Endodermal cell (in vitro differentiated cells): Measurements from ENCODE around the gene CNGB1. TPM values are rescaled to one million over a fixed set of nuclear protein-coding genes. Genes with fewer than 3 reads are reported as not detected.

Experiments
- DNase-seq: peaks from one replicate; pipeline ENCODE4 v3.0.0-alpha.2; 2017
- H3K27ac ChIP-seq: 2 replicates; pipeline ENCODE4 v1.5.1; 2013; ENCODE audit warnings: mild to moderate bottlenecking, low read depth, low read length, moderate library complexity
- H3K27me3 ChIP-seq: 2 replicates; pipeline ENCODE4 v1.6.1; 2013; ENCODE audit warnings: mild to moderate bottlenecking, low read length, moderate library complexity; ENCODE audit not compliant: insufficient read depth, control insufficient read depth, poor library complexity, severe bottlenecking
- H3K36me3 ChIP-seq: 2 replicates; pipeline ENCODE4 v1.7.0; 2013; ENCODE audit warnings: mild to moderate bottlenecking, low read length, moderate library complexity; ENCODE audit not compliant: control insufficient read depth, insufficient read depth
- H3K4me1 ChIP-seq: one replicate; pipeline ENCODE4 v1.7.0; 2013; ENCODE audit warnings: low read length; ENCODE audit not compliant: control insufficient read depth, insufficient read depth
- H3K4me3 ChIP-seq: 2 replicates; pipeline ENCODE4 v1.5.1; 2013; ENCODE audit warnings: mild to moderate bottlenecking, low read length, moderate library complexity
- H3K9ac ChIP-seq: 2 replicates; pipeline ENCODE4 v1.6.1; 2013; ENCODE audit warnings: mild to moderate bottlenecking, low read length, moderate library complexity; ENCODE audit not compliant: poor library complexity, severe bottlenecking; ENCODE audit errors: extremely low read depth
- H3K9me3 ChIP-seq: 2 replicates; pipeline ENCODE4 v1.6.1; 2013; ENCODE audit warnings: mild to moderate bottlenecking, low read length, moderate library complexity; ENCODE audit not compliant: control insufficient read depth
- H3K27ac Mint-ChIP-seq: 2 replicates; pipeline ENCODE4 v1.8.0; 2020; ENCODE audit warnings: mixed read lengths
- H3K27me3 Mint-ChIP-seq: 2 replicates; pipeline ENCODE4 v1.8.0; 2021; ENCODE audit warnings: mild to moderate bottlenecking, mixed read lengths; ENCODE audit not compliant: insufficient read depth
- H3K36me3 Mint-ChIP-seq: 2 replicates; pipeline ENCODE4 v1.8.0; 2020; ENCODE audit warnings: low read depth, mixed read lengths
- H3K4me1 Mint-ChIP-seq: 2 replicates; pipeline ENCODE4 v1.8.0; 2020; ENCODE audit warnings: mixed read lengths
- H3K4me3 Mint-ChIP-seq: 2 replicates; pipeline ENCODE4 v1.8.0; 2020; ENCODE audit warnings: mild to moderate bottlenecking, moderate library complexity, mixed read lengths
- H3K9me3 Mint-ChIP-seq: 2 replicates; pipeline ENCODE4 v1.8.0; 2020; ENCODE audit warnings: mild to moderate bottlenecking, mixed read lengths
- WGBS, 2 experiments: methylation state at CpG; one replicate each; pipeline versions ENCODE4 v1.1.5 to v1.1.7; 2013; ENCODE audit warnings: missing lambda C conversion rate in 2 of 2, mixed read lengths in 1 of 2; ENCODE audit not compliant: insufficient coverage in 1 of 2, insufficient read length in 1 of 2; 5-methylcytosine and 5-hydroxymethylcytosine counted together
- long read RNA-seq, 4 experiments: library from polyadenylated mRNA in 2 of 4; library from RNA in 1 of 4; library from capped mRNA in 1 of 4; stranded (forward) in 3 of 4; unstranded in 1 of 4; transcript quantifications; one replicate each; pipeline ENCODE4 v2.0.0, GENCODE V29; 2020 to 2021; ENCODE audit warnings: inconsistent platforms in 1 of 4
- polyA plus RNA-seq, 2 experiments: library from polyadenylated mRNA; stranded (reverse); fragments of 50-300 nt; gene quantifications; one replicate each; pipeline ENCODE4 v1.2.3, GENCODE V29; 2013
- total RNA-seq, 2 donors: library from RNA; stranded (reverse); fragmentation: NEBNext Ultra II Directional in 1 of 2; extraction: Animal tissue kit (Norgen Biotek cat#: 25700) in 1 of 2; gene quantifications; 2 replicates in 1 of 2; 3 replicates in 1 of 2; pipeline ENCODE4 v1.2.1, GENCODE V29; 2021
- TF ChIP-seq, protein P1 (sequence below): fragments of 200-600 bp; sonication (generic); conservative IDR thresholded peaks from 2 replicates; pipeline ENCODE4 v1.5.0; 2021; ENCODE audit warnings: antibody characterized with exemption, mild to moderate bottlenecking

Gene CNGB1
- under 1 TPM; 0.29 to 0.60 TPM for total RNA-seq
- 1.1 TPM for polyA plus RNA-seq (2013, experiment 1 of 2)
- polyA plus RNA-seq (2013, experiment 2 of 2), result 0.50 TPM
- long read RNA-seq, experiment 1, result 0 reads
- long read RNA-seq, experiment 2, partial matches to known transcripts, result 1 of 1 reads
- long read RNA-seq, experiment 2, other reads (novel, unspliced or antisense), result 0 of 1 reads
- long read RNA-seq, experiment 3, partial matches to known transcripts, result 1 of 2 reads
- long read RNA-seq, experiment 3, other reads (novel, unspliced or antisense), result 1 of 2 reads
- long read RNA-seq, experiment 4, partial matches to known transcripts, result 0 of 4 reads
- long read RNA-seq, experiment 4, other reads (novel, unspliced or antisense), result 4 of 4 reads

DNA sequence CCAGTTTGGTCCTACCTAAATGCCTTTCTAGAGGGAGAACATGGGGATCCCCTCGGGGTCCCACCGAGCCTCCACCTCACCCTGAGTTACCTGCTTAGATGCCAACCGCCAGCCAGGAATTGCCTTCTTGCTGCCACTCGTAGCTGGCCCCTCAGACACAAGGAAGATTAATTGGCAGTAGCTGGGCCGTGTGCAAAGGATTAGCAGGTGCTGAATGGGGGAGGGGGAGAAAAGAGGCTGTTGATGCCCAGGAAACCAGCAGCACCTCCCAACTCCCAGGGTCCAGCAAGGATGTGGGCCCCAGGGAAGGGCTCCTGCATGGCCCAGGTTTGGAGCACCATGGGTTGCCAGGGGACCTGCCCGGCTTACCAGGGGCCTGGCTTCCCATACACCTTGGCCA is at the start of gene CNGB1:
CNGB1 (minus strand) TSS at position 159 of the 400 bp plus-strand sequence. CDS start 3,842 bp downstream, outside the sequence.
- Mint-ChIP-seq H3K9me3 (no peaks in the 10 kb centered on the region), H3K27me3 (no peaks in the 10 kb centered on the region), H3K4me3 (no peak within 1 kb of the TSS), H3K36me3 (no peaks in the 10 kb centered on the region), H3K27ac (peak within 1 kb of the TSS; percentile 8), H3K4me1 (peaks cover 9% of the 10 kb centered on the region)
- Histone ChIP-seq H3K27me3 (no peaks in the 10 kb centered on the region), H3K9me3 (no peaks in the 10 kb centered on the region), H3K4me1 (peaks cover 3% of the 10 kb centered on the region), H3K4me3 (no peak within 1 kb of the TSS), H3K9ac (no peak within 1 kb of the TSS), H3K27ac (no peak within 1 kb of the TSS), H3K36me3 (no peaks in the 10 kb centered on the region)
- WGBS, 2 experiments, result 53 to 79% methylated on average over 2 to 6 of the region's 6 CpGs
- no peak for DNase-seq
- TF ChIP-seq, protein P1, sequence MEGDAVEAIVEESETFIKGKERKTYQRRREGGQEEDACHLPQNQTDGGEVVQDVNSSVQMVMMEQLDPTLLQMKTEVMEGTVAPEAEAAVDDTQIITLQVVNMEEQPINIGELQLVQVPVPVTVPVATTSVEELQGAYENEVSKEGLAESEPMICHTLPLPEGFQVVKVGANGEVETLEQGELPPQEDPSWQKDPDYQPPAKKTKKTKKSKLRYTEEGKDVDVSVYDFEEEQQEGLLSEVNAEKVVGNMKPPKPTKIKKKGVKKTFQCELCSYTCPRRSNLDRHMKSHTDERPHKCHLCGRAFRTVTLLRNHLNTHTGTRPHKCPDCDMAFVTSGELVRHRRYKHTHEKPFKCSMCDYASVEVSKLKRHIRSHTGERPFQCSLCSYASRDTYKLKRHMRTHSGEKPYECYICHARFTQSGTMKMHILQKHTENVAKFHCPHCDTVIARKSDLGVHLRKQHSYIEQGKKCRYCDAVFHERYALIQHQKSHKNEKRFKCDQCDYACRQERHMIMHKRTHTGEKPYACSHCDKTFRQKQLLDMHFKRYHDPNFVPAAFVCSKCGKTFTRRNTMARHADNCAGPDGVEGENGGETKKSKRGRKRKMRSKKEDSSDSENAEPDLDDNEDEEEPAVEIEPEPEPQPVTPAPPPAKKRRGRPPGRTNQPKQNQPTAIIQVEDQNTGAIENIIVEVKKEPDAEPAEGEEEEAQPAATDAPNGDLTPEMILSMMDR, result no peak

DNA sequence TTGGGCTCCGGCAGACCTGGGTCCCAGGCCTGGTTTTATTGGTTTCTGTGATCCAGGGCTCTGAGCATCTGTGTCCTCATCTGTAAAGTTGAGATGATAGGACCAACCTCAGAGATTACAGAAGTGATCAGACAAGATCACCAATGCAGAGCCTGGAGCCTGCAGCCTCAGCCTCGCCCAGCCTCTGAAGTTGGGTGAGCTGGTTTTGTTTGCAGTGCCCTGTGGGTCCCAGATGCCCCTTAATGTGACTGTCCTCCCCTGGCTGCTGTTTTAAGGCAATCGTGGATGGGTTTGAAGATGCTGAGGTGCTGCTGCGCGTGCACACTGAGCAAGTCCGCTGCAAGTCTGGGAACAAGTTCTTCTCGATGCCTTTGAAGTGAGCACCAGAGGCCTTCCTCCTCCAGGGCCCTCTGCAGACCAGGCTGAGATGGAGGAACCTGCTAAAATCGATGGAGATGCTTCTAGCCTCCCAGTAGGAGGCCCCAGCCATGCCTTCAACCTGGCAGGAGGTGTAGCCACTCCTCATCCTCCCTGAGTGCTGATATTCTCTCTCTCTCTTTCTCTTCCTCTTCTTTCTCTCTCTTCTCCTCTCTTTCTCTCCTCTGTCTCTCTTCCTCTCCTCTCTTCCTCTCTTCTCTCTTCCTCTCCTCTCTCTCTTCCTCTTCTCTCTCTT is 49.1 kb upstream of the CNGB1 start:
- DNase-seq, result no peak
- WGBS, 2 experiments, result 85% methylated on average over 7 to 8 of the region's 8 CpGs
- no peaks in the 10 kb centered on the region for H3K9me3 ChIP-seq
- peaks cover 29% of the 10 kb centered on the region for H3K4me1 Mint-ChIP-seq
- no peak overlapping the region for H3K9ac ChIP-seq
- H3K36me3 ChIP-seq, result peaks cover 59% of the 10 kb centered on the region
- H3K27me3 ChIP-seq, result no peaks in the 10 kb centered on the region
- H3K4me3 ChIP-seq, result no peak overlapping the region
- H3K36me3 Mint-ChIP-seq, result peaks cover 10% of the 10 kb centered on the region
- no peaks in the 10 kb centered on the region for H3K9me3 Mint-ChIP-seq
- H3K27ac Mint-ChIP-seq, result no peak overlapping the region
- no peak overlapping the region for H3K4me3 Mint-ChIP-seq
- peaks cover 13% of the 10 kb centered on the region for H3K4me1 ChIP-seq
- no peak overlapping the region for H3K27ac ChIP-seq
- TF ChIP-seq, protein P1, result no peak
- H3K27me3 Mint-ChIP-seq, result no peaks in the 10 kb centered on the region

DNA sequence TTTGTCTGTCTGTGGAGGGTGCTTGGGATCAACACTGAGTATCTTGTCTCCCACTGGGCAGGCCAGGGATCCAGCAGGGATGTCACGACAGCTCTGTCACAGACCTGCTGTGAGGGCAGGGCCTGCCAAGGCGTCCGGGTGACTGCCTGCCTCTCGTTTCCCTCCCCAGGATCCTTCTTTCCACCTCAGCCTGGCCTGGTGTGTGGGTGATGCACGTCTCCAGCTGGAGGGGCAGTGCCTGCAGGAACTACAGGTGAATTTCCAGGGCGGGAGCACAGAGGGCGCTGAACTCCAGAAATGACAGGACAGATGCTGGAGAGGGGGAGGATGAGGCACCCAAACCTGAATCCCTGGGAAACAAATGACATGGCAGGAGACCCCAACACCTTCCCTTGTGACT is 47.9 kb upstream of the CNGB1 start:
- no peaks in the 10 kb centered on the region for H3K27me3 Mint-ChIP-seq
- DNase-seq, result peak; percentile 90
- peaks cover 66% of the 10 kb centered on the region for H3K36me3 ChIP-seq

More for the DNA sequence above, 47.9 kb upstream of the CNGB1 start:
- no peaks in the 10 kb centered on the region for H3K9me3 Mint-ChIP-seq
- no peak overlapping the region for H3K4me3 Mint-ChIP-seq
- Histone ChIP-seq H3K9ac (no peak overlapping the region), H3K27ac (no peak overlapping the region), H3K4me3 (no peak overlapping the region), H3K9me3 (no peaks in the 10 kb centered on the region), H3K4me1 (peaks cover 8% of the 10 kb centered on the region), H3K27me3 (no peaks in the 10 kb centered on the region)
- H3K27ac Mint-ChIP-seq, result no peak overlapping the region
- WGBS, 2 experiments, result 74 to 94% methylated on average over 3 to 7 of the region's 7 CpGs
- peaks cover 16% of the 10 kb centered on the region for H3K36me3 Mint-ChIP-seq
- TF ChIP-seq, protein P1, result peak; percentile 68
- peaks cover 20% of the 10 kb centered on the region for H3K4me1 Mint-ChIP-seq
